Measurements from ENCODE around the gene AKAP1. TPM values are rescaled to one million over a fixed set of nuclear protein-coding genes. Genes with fewer than 3 reads are reported as not detected.

The AKAP1 gene
- total and polyA plus RNA-seq, 2 of the 8 experiments (the other 6 are each of a cell fraction or from before 2014, with no cell fraction given), result 120 to 156 TPM

GRCh38 chr17:57037411-57037810 lies 47.6 kb upstream of the AKAP1 start:
- no peak overlapping the region for H2BK15ac ChIP-seq (ENCODE audit: low read length)
- H3K9me3 ChIP-seq (ENCODE audit: insufficient read depth in 2 of 2, low read depth in 1 of 2, low read length in 1 of 2), result no peaks in the 10 kb centered on the region
- no peak overlapping the region for H3K4ac ChIP-seq (replicated peaks; ENCODE audit: insufficient read length, low read depth, low read length)
- H2BK5ac ChIP-seq (ENCODE audit: low read depth, low read length), result no peak overlapping the region
- H2BK12ac ChIP-seq (ENCODE audit: low read depth, low read length), result no peak overlapping the region
- peaks cover 0 to 9% (median 5%) of the 10 kb centered on the region in 4 experiments; a peak in 4 of 7 replicates for H3K4me1 ChIP-seq (replicated peaks in 1 of 4; ENCODE audit: control insufficient read depth in 3 of 4, insufficient read depth in 4 of 4, low read length in 3 of 4)
- no peak overlapping the region for H2AFZ ChIP-seq (ENCODE audit: low read length)
- no peak overlapping the region for H3K4me3 ChIP-seq (ENCODE audit: extremely low read depth in 1 of 4, insufficient read depth in 2 of 4, low read depth in 3 of 4, low read length in 4 of 4)
- no peak overlapping the region for H3K18ac ChIP-seq (ENCODE audit: extremely low read depth, low read length)
- H3K27me3 ChIP-seq (replicated peaks in 1 of 4; ENCODE audit: control insufficient read depth in 3 of 4, extremely low read depth in 1 of 4, insufficient read depth in 3 of 4, low read length in 3 of 4), result no peaks in the 10 kb centered on the region
- no peak overlapping the region for H3K4me2 ChIP-seq (ENCODE audit: insufficient read depth in 1 of 2, low read depth in 2 of 2, low read length in 2 of 2)
- no peak overlapping the region for H4K91ac ChIP-seq (replicated peaks; ENCODE audit: insufficient read length, low read length)
- H4K5ac ChIP-seq (ENCODE audit: insufficient read length, low read depth, low read length), result no peak overlapping the region
- FAIRE-seq, result no peak
- no peak overlapping the region for H3K14ac ChIP-seq (ENCODE audit: insufficient read length)
- no peak overlapping the region for H3K27ac ChIP-seq (ENCODE audit: low read depth, low read length)
- 88% methylated on average over 1 of the region's 1 CpG; no CpG with 5 or more reads in 1 of the 2 experiments for WGBS, 2 experiments (ENCODE audit: extremely low coverage in 1 of 2, insufficient coverage in 1 of 2, insufficient read length in 1 of 2, insufficient replicate concordance in 2 of 2, low coverage in 1 of 2, low lambda C conversion rate in 2 of 2, missing lambda C conversion rate in 1 of 2)
- no peaks in the 10 kb centered on the region for H3K79me1 ChIP-seq (ENCODE audit: low read depth, low read length)
- no peak overlapping the region for H2BK120ac ChIP-seq (replicated peaks; ENCODE audit: low read depth, low read length)
- H3K23ac ChIP-seq (ENCODE audit: insufficient read length), result no peak overlapping the region
- no peak overlapping the region for H3K56ac ChIP-seq (replicated peaks; ENCODE audit: insufficient read length, low read depth, low read length)
- CTCF ChIA-PET (ENCODE audit: partially characterized antibody), result interaction anchor here (1.2 to 6.5 kb wide), 5 partner anchors 10 to 38 kb away, joined by 3 to 42 read pairs (median 5); no protein-coding TSS in a partner anchor
- H3K9ac ChIP-seq (replicated peaks in 1 of 4; ENCODE audit: extremely low read depth in 1 of 4, low read depth in 3 of 4, low read length in 3 of 4), result no peak overlapping the region
- H2BK20ac ChIP-seq (ENCODE audit: low read length), result no peak overlapping the region
- H3K79me2 ChIP-seq (ENCODE audit: control insufficient read depth in 1 of 2, insufficient read depth in 2 of 2, low read length in 2 of 2), result no peaks in the 10 kb centered on the region
- H3K23me2 ChIP-seq (ENCODE audit: low read depth, low read length), result no peaks in the 10 kb centered on the region
- no peak overlapping the region for H2AK5ac ChIP-seq (ENCODE audit: low read depth, low read length)
- H3K36me3 ChIP-seq (ENCODE audit: control insufficient read depth in 2 of 4, insufficient read depth in 4 of 4, low read length in 3 of 4), result no peaks in the 10 kb centered on the region
- POLR2A ChIA-PET (ENCODE audit: partially characterized antibody), result interaction anchor here (1.2 kb wide), 2 partner anchors 27 to 48 kb away, joined by 3 read pairs; partner anchors contain the start of gene AKAP1
- DNase-seq (ENCODE audit: low read depth in 1 of 2, low spot score in 2 of 2), result no peak
- H4K8ac ChIP-seq (ENCODE audit: extremely low read depth, insufficient read depth, low read length), result no peak overlapping the region
- H4K20me1 ChIP-seq (replicated peaks in 1 of 2; ENCODE audit: control insufficient read depth in 1 of 2, insufficient read depth in 2 of 2, low read length in 2 of 2), result no peaks in the 10 kb centered on the region
- TF ChIP-seq CBX5 (IDR thresholded peaks at IDR 0.05; ENCODE audit: low read depth, low read length) (no peak), EP300 (IDR thresholded peaks at IDR 0.05; ENCODE audit: borderline replicate concordance in 1 of 2, low read depth in 2 of 2, low read length in 2 of 2) (no peak), EZH2 (IDR thresholded peaks at IDR 0.05; ENCODE audit: low read depth, low read length, severe bottlenecking) (no peak), CHD1 (IDR thresholded peaks at IDR 0.05; ENCODE audit: low read depth, low read length) (no peak), USF2 (IDR thresholded peaks at IDR 0.05; ENCODE audit: low read length) (no peak), ATF3 (IDR thresholded peaks at IDR 0.05; ENCODE audit: insufficient read depth, low read depth, low read length) (no peak), POLR2A (IDR thresholded peaks at IDR 0.05; ENCODE audit: control extremely low read depth in 1 of 2, low read depth in 2 of 2, low read length in 2 of 2) (no peak)

Measured in H1 (cell line).